Gastroesophageal sphincter (tissue), 4 donors: ENCODE results near the gene AIRE. TPM values are rescaled to one million over a fixed set of nuclear protein-coding genes. Genes with fewer than 3 reads are reported as not detected.

Experiments
- ATAC-seq: fragments of 150-250 bp; one replicate; pipeline ENCODE4 v1.9.1; 2016; ENCODE audit warnings: mild to moderate bottlenecking, moderate library complexity
- H3K27ac ChIP-seq, 4 donors: fragments of 200-600 bp; sonication (generic) in 3 of 4; 1 replicate in 3 of 4; 2 replicates in 1 of 4; pipeline ENCODE4 v1.5.1; 2016 to 2019
- H3K27me3 ChIP-seq: fragments of 200-600 bp; sonication (generic); one replicate; pipeline ENCODE4 v1.5.1; 2019
- H3K36me3 ChIP-seq, 2 donors: fragments of 200-600 bp; sonication (generic); one replicate each; pipeline ENCODE4 v1.5.1; 2019; ENCODE audit warnings: control low read depth in 1 of 2
- H3K4me1 ChIP-seq, 3 donors: fragments of 200-600 bp; sonication (generic); 1 replicate in 2 of 3; 2 replicates in 1 of 3; pipeline ENCODE4 v1.5.1; 2016 to 2019; ENCODE audit warnings: control low read depth in 2 of 3
- H3K4me3 ChIP-seq, 2 donors: fragments of 200-600 bp; sonication (generic); one replicate each; pipeline ENCODE4 v1.5.1; 2019; ENCODE audit warnings: mild to moderate bottlenecking in 1 of 2, moderate library complexity in 1 of 2
- H3K9me3 ChIP-seq, 3 donors: fragments of 200-600 bp; sonication (generic); one replicate each; pipeline ENCODE4 v1.5.1; 2017 to 2019; ENCODE audit warnings: control low read depth in 2 of 3
- EP300 ChIP-seq: sonication (generic); formaldehyde crosslinking; IDR thresholded peaks from one replicate; pipeline ENCODE4 v1.6.1; 2017; ENCODE audit warnings: antibody characterized with exemption, mild to moderate bottlenecking
- POLR2A ChIP-seq, 2 donors: fragments of 450-650 bp; IDR thresholded peaks; one replicate each; pipeline ENCODE4 v1.6.1; 2017; ENCODE audit warnings: antibody characterized with exemption in 2 of 2, mild to moderate bottlenecking in 2 of 2, moderate library complexity in 1 of 2
- POLR2AphosphoS5 ChIP-seq: sonication (generic); formaldehyde crosslinking; IDR thresholded peaks from one replicate; pipeline ENCODE4 v1.6.1; 2017; ENCODE audit warnings: antibody characterized with exemption
- WGBS, 2 donors: methylation state at CpG; one replicate each; pipeline ENCODE4 v1.1.5; 2018; ENCODE audit warnings: low coverage in 1 of 2; 5-methylcytosine and 5-hydroxymethylcytosine counted together
- total RNA-seq, 4 donors: library from RNA; depleted of rRNA; stranded (reverse); fragments of >200 nt; gene quantifications; one replicate each; pipeline ENCODE4 v1.1.0, GENCODE V29; 2016
- TF ChIP-seq, protein P1 (sequence below), 4 experiments: fragments of 200-600 bp in 2 of 4; fragments of 450-650 bp in 2 of 4; sonication (generic) in 1 of 4; IDR thresholded peaks; one replicate each; pipeline ENCODE4 v1.5.1; 2017 to 2019; ENCODE audit warnings: antibody characterized with exemption in 4 of 4, mild to moderate bottlenecking in 2 of 4, moderate library complexity in 2 of 4

AIRE gene
- total RNA-seq, 4 donors from 2014 or later, result not detected

DNA sequence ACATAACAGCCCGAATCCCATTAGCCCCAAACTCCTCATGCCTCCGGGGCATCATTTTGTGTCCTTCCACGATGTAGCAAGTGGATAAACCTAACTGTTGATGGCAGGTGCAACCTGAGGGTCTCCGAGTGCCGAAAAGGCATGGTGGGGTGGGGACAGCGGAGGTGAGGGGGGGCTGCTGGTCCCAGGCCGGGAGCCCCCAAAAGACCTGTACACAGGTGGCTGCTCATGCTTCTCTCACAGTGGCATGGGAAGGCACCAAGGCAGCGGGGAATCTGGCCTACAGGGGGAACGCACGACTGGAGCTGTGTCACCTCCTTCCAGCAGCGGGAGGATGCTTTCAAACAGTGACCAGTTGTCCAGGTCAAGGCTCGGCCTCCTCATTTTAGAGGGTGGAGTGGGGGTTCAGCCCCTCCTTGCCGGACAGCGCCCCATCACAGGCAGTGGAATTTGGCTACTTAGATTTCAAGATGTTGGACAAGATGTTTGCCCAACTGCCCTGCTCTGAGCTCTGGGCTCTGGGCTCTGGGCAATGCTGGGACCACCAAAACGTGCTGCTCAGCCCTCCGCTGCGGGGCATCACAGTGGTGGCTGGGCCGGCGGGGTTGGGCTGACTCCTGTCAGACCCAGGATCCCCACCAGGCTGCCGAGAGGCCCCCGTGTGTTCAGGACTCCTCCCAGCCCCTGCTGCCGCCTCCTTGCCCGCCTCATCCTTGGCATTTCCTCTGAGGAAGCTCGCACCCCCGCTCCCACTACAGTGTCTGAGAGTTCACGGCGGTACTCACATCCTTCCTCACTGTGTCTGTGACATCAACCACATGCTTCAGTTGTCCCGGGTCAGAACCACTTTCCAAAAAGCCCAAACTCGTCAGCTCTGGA, 31.6 kb upstream of the AIRE start:
- ATAC-seq, result no peak
- no peak for TF ChIP-seq POLR2AphosphoS5
- no peak for TF ChIP-seq POLR2A (IDR thresholded peaks at IDR 0.05)
- TF ChIP-seq, protein P1, sequence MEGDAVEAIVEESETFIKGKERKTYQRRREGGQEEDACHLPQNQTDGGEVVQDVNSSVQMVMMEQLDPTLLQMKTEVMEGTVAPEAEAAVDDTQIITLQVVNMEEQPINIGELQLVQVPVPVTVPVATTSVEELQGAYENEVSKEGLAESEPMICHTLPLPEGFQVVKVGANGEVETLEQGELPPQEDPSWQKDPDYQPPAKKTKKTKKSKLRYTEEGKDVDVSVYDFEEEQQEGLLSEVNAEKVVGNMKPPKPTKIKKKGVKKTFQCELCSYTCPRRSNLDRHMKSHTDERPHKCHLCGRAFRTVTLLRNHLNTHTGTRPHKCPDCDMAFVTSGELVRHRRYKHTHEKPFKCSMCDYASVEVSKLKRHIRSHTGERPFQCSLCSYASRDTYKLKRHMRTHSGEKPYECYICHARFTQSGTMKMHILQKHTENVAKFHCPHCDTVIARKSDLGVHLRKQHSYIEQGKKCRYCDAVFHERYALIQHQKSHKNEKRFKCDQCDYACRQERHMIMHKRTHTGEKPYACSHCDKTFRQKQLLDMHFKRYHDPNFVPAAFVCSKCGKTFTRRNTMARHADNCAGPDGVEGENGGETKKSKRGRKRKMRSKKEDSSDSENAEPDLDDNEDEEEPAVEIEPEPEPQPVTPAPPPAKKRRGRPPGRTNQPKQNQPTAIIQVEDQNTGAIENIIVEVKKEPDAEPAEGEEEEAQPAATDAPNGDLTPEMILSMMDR (IDR thresholded peaks at IDR 0.05), result no peak
- no peak for TF ChIP-seq EP300
- Histone ChIP-seq H3K4me3 (no peak overlapping the region), H3K27me3 (peaks cover 33% of the 10 kb centered on the region), H3K4me1 (no peaks in the 10 kb centered on the region), H3K27ac (no peak overlapping the region), H3K36me3 (no peaks in the 10 kb centered on the region), H3K9me3 (peaks cover 0 to 5% (median 0%) of the 10 kb centered on the region in 3 donors)
- 50 to 65% methylated on average over 4 to 6 of the region's 29 CpGs for WGBS, 2 donors

DNA sequence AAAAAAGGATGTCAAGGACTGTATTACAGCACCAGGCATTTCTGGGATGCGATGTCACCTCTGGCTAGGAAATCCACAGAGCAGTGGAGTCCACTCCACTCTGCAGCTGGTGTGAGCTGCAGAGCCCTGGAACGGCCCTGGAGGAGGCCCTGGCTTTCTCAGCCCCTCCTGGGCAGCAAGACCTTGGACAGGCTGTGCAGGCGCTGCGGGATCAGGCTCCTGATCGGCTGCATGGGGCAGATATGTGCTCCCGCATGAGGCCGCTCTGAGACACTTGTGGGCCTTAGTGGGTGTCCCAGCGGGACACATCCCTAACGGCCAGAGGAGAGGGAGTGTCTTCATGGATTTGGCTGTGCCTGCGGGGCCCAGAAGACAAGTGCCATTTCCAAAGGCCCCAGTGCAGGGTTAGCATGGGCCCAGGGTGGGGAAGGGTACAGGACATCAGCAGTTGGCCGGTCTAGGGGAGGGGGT, 30.1 kb upstream of the AIRE start:
- peaks cover 0 to 18% (median 0%) of the 10 kb centered on the region in 3 donors for H3K9me3 ChIP-seq

DNA sequence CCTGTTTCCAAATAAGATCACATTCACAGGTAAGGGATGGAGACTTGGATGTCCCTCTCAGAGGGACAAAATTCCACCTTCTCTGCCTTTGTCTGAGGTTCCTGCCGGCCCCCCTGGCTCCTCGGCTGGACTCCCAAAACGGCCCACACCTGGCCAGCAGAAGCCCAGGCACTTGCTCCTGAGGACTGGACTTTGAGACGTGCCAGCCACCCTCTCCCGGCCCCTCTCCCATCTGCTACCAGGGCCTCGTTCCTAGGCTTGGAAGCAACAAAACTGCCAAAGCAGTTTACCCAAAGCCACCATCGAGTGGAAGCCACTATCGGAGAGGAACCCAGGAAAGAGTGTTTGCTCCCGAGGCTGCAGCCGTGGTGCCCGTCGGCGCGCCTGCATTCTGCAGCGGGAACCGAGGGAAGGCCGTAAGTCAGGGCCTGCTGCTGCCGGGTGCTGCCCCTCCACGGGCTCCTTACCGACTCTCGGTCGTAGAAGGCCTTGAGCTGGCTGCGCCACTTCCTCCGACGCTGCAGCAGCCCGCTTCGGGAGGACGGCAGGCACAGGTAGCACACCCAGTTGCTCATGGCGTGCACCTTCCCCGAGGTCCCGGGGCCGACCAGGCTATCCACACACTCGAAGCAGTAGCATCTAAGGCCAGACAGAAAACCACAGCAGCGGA, 27.5 kb upstream of the AIRE start:
- ATAC-seq, result no peak
- Histone ChIP-seq H3K27ac (no peak overlapping the region), H3K4me1 (no peaks in the 10 kb centered on the region), H3K36me3 (no peaks in the 10 kb centered on the region), H3K27me3 (peaks cover 61% of the 10 kb centered on the region), H3K9me3 (peaks cover 0 to 18% (median 0%) of the 10 kb centered on the region in 3 donors), H3K4me3 (no peak overlapping the region)
- WGBS, 2 donors, result 85 to 87% methylated on average over 9 to 18 of the region's 34 CpGs
- TF ChIP-seq POLR2A (IDR thresholded peaks at IDR 0.05) (no peak), EP300 (no peak), POLR2AphosphoS5 (no peak)
- TF ChIP-seq, protein P1 (IDR thresholded peaks at IDR 0.05), result no peak

More for the DNA sequence above, 30.1 kb upstream of the AIRE start:
- Histone ChIP-seq H3K27ac (no peak overlapping the region), H3K4me1 (no peaks in the 10 kb centered on the region), H3K36me3 (no peaks in the 10 kb centered on the region), H3K4me3 (no peak overlapping the region), H3K27me3 (peaks cover 35% of the 10 kb centered on the region)
- WGBS, 2 donors, result 76 to 90% methylated on average over 2 to 10 of the region's 11 CpGs
- TF ChIP-seq POLR2AphosphoS5, result no peak
- TF ChIP-seq, protein P1 (IDR thresholded peaks at IDR 0.05), result no peak
- TF ChIP-seq POLR2A (IDR thresholded peaks at IDR 0.05), result no peak
- no peak for TF ChIP-seq EP300
- no peak for ATAC-seq

DNA sequence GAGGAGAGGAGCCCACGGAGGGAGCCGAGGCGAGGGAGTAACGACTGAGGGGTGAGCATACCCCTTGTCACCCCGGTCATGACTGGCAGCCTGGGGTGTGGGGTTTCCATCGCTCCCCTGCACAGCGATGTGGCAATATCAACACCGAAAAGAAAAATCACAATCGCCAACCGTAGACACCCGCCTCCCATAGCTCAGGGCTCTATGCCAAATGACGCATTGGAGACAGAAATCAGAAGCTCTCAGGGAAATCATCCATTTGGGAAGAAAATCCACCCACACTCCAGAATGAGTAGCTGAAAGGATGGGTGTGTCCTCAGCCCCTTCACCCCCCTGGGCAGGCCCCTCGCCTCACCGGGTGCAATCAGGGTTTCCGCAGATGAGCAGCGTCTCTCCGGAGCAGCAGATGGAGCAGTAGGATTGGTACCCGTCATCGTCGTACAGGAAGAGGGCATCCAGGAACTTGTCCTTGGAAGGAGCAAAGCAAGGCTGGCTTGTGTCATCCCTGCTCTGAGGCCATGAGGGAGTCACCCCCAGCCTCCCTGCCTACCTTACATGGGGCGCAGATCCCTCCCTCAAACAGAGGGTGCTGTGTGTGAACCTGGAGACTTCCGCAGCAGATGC, 26.5 kb upstream of the AIRE start:
- TF ChIP-seq EP300 (no peak), POLR2A (IDR thresholded peaks at IDR 0.05) (no peak), POLR2AphosphoS5 (no peak)
- TF ChIP-seq, protein P1 (IDR thresholded peaks at IDR 0.05), result no peak
- H3K4me1 ChIP-seq, result no peaks in the 10 kb centered on the region
- H3K4me3 ChIP-seq, result no peak overlapping the region
- WGBS, 2 donors, result 86% methylated on average over 7 of the region's 22 CpGs; no CpG with 5 or more reads in 1 of the 2 donors
- no peak for ATAC-seq
- no peaks in the 10 kb centered on the region for H3K36me3 ChIP-seq
- H3K27me3 ChIP-seq, result peaks cover 60% of the 10 kb centered on the region
- peaks cover 0 to 18% (median 0%) of the 10 kb centered on the region in 3 donors for H3K9me3 ChIP-seq
- no peak overlapping the region for H3K27ac ChIP-seq
